H9 (cell line): ENCODE data around the gene RPS15. TPM values are rescaled to one million over a fixed set of nuclear protein-coding genes. Genes with fewer than 3 reads are reported as not detected.

Source experiments
- DNase-seq: peaks from one replicate; pipeline ENCODE4 v3.0.0-alpha.2; 2017
- H2AFZ ChIP-seq: one replicate; pipeline ENCODE4 v1.6.1; 2013; ENCODE audit warnings: mild to moderate bottlenecking, low read length, control low read depth, moderate library complexity
- H2AK5ac ChIP-seq: 2 replicates; pipeline ENCODE4 v1.6.1; 2013; ENCODE audit warnings: low read length, control low read depth, mixed read lengths; ENCODE audit not compliant: insufficient read length
- H2BK120ac ChIP-seq: one replicate; pipeline ENCODE4 v1.6.1; 2013; ENCODE audit warnings: low read depth, mild to moderate bottlenecking, low read length, control low read depth, inconsistent platforms; ENCODE audit not compliant: poor library complexity, severe bottlenecking
- H2BK12ac ChIP-seq: 2 replicates; pipeline ENCODE4 v1.6.1; 2013; ENCODE audit warnings: low read length, control low read depth, mixed read lengths, low read depth; ENCODE audit not compliant: insufficient read length
- H2BK15ac ChIP-seq: 2 replicates; pipeline ENCODE4 v1.6.1; 2013; ENCODE audit warnings: low read depth, low read length, control low read depth
- H2BK20ac ChIP-seq: one replicate; pipeline ENCODE4 v1.6.1; 2013; ENCODE audit warnings: low read depth, mild to moderate bottlenecking, low read length, control low read depth, inconsistent platforms; ENCODE audit not compliant: poor library complexity, severe bottlenecking
- H2BK5ac ChIP-seq: 2 replicates; pipeline ENCODE4 v1.6.1; 2013; ENCODE audit warnings: low read length, control low read depth, mixed read lengths; ENCODE audit not compliant: insufficient read length
- H3K14ac ChIP-seq: 2 replicates; pipeline ENCODE4 v1.6.1; 2013; ENCODE audit warnings: low read length, control low read depth; ENCODE audit not compliant: insufficient read depth
- H3K18ac ChIP-seq: 2 replicates; pipeline ENCODE4 v1.6.1; 2013; ENCODE audit warnings: low read depth, mild to moderate bottlenecking, mixed read lengths, low read length, control low read depth; ENCODE audit not compliant: insufficient read length
- H3K23ac ChIP-seq: 2 replicates; pipeline ENCODE4 v1.6.1; 2013; ENCODE audit warnings: low read length, control low read depth, mixed read lengths, low read depth; ENCODE audit not compliant: insufficient read length
- H3K23me2 ChIP-seq: 2 replicates; pipeline ENCODE4 v1.6.1; 2013; ENCODE audit warnings: low read depth, mild to moderate bottlenecking, mixed read lengths, low read length, control low read depth; ENCODE audit not compliant: insufficient read length, poor library complexity, severe bottlenecking
- H3K27ac ChIP-seq: 2 replicates; pipeline ENCODE4 v1.5.1; 2013; ENCODE audit warnings: low read length, control low read depth, mixed read lengths, low read depth; ENCODE audit not compliant: insufficient read length
- H3K27me3 ChIP-seq: 2 replicates; pipeline ENCODE4 v1.6.1; 2013; ENCODE audit warnings: low read length, control low read depth, inconsistent platforms; ENCODE audit not compliant: insufficient read depth
- H3K4ac ChIP-seq: 2 replicates; pipeline ENCODE4 v1.6.1; 2013; ENCODE audit warnings: low read depth, mild to moderate bottlenecking, control low read depth, inconsistent platforms, low read length, moderate library complexity
- H3K4me1 ChIP-seq: 2 replicates; pipeline ENCODE4 v1.6.1; 2013; ENCODE audit warnings: low read length, control low read depth, inconsistent platforms; ENCODE audit not compliant: insufficient read depth
- H3K4me2 ChIP-seq: 2 replicates; pipeline ENCODE4 v1.6.1; 2013; ENCODE audit warnings: low read length, control low read depth, mixed read lengths; ENCODE audit not compliant: insufficient read length, insufficient read depth
- H3K56ac ChIP-seq: 2 replicates; pipeline ENCODE4 v1.6.1; 2013; ENCODE audit warnings: low read depth, mild to moderate bottlenecking, mixed read lengths, low read length, control low read depth; ENCODE audit not compliant: insufficient read length
- H3K79me1 ChIP-seq: 2 replicates; pipeline ENCODE4 v1.6.1; 2013; ENCODE audit warnings: low read depth, mild to moderate bottlenecking, moderate library complexity, low read length, control low read depth, inconsistent platforms; ENCODE audit not compliant: insufficient read depth, poor library complexity, severe bottlenecking
- H3K79me2 ChIP-seq: 2 replicates; pipeline ENCODE4 v1.6.1; 2013; ENCODE audit warnings: low read length, control low read depth, inconsistent platforms; ENCODE audit not compliant: insufficient read depth
- H3K9ac ChIP-seq: 2 replicates; pipeline ENCODE4 v1.6.1; 2013; ENCODE audit warnings: low read length, control low read depth, mixed read lengths; ENCODE audit not compliant: insufficient read length; ENCODE audit errors: extremely low read depth
- H3K9me3 ChIP-seq: one replicate; pipeline ENCODE4 v1.6.1; 2013; ENCODE audit warnings: low read depth, low read length, inconsistent platforms; ENCODE audit not compliant: control insufficient read depth
- H3T11ph ChIP-seq: one replicate; pipeline ENCODE4 v1.6.1; 2013; ENCODE audit warnings: mild to moderate bottlenecking, low read length, control low read depth, inconsistent platforms
- H4K20me1 ChIP-seq: one replicate; pipeline ENCODE4 v1.6.1; 2013; ENCODE audit not compliant: control insufficient read depth, insufficient read length, insufficient read depth
- H4K5ac ChIP-seq: 2 replicates; pipeline ENCODE4 v1.6.1; 2013; ENCODE audit warnings: low read depth, mild to moderate bottlenecking, mixed read lengths, low read length, control low read depth; ENCODE audit not compliant: insufficient read length
- H4K8ac ChIP-seq: replicated peaks from 2 replicates; pipeline ENCODE4 v1.6.1; 2013; ENCODE audit warnings: low read length, control low read depth, mixed read lengths, low read depth; ENCODE audit not compliant: insufficient read length
- H4K91ac ChIP-seq: 2 replicates; pipeline ENCODE4 v1.6.1; 2013; ENCODE audit warnings: low read depth, mild to moderate bottlenecking, moderate library complexity, mixed read lengths, low read length, control low read depth; ENCODE audit not compliant: insufficient read length
- H3K27ac Mint-ChIP-seq, 3 experiments: 2 replicates in 2 of 3; 3 replicates in 1 of 3; pipeline ENCODE4 v1.8.0; 2020 to 2021; ENCODE audit warnings: mixed read lengths in 3 of 3, mild to moderate bottlenecking in 1 of 3, moderate library complexity in 1 of 3
- H3K27me3 Mint-ChIP-seq: 2 replicates; pipeline ENCODE4 v1.8.0; 2021; ENCODE audit warnings: low read depth, mild to moderate bottlenecking, moderate library complexity, mixed read lengths
- H3K36me3 Mint-ChIP-seq, 3 experiments: 2 replicates in 2 of 3; 3 replicates in 1 of 3; pipeline ENCODE4 v1.8.0; 2020 to 2021; ENCODE audit warnings: low read depth in 3 of 3, mixed read lengths in 3 of 3; ENCODE audit not compliant: insufficient read depth in 1 of 3
- H3K4me1 Mint-ChIP-seq, 2 experiments: 2 replicates each; pipeline ENCODE4 v1.8.0; 2020; ENCODE audit warnings: mixed read lengths in 2 of 2
- H3K4me3 Mint-ChIP-seq, 2 experiments: 2 replicates in 1 of 2; 3 replicates in 1 of 2; pipeline ENCODE4 v1.8.0; 2020 to 2021; ENCODE audit warnings: mild to moderate bottlenecking in 2 of 2, mixed read lengths in 2 of 2, moderate library complexity in 1 of 2
- H3K9me3 Mint-ChIP-seq, 2 experiments: 2 replicates in 1 of 2; 3 replicates in 1 of 2; pipeline ENCODE4 v1.8.0; 2020; ENCODE audit warnings: mild to moderate bottlenecking in 2 of 2, mixed read lengths in 2 of 2, moderate library complexity in 1 of 2
- CTCF ChIP-seq: fragments of 200-600 bp; sonication (generic); conservative IDR thresholded peaks from 3 replicates; pipeline ENCODE4 v1.8.0; 2021; ENCODE audit warnings: antibody characterized with exemption, mild to moderate bottlenecking
- WGBS: extraction: QIAGEN DNeasy Blood & Tissue Kit; methylation state at CpG from one replicate; pipeline ENCODE4 v1.1.7; 2013; ENCODE audit warnings: missing lambda C conversion rate, low lambda C conversion rate, mixed read lengths; ENCODE audit not compliant: insufficient read length; ENCODE audit errors: extremely low coverage; 5-methylcytosine and 5-hydroxymethylcytosine counted together
- total RNA-seq: library from RNA; stranded (reverse); gene quantifications from 2 replicates; pipeline ENCODE4 v1.2.1, GENCODE V29; 2021

Gene RPS15
- total RNA-seq, 1 experiment from 2014 or later: 1,628 TPM

DNA sequence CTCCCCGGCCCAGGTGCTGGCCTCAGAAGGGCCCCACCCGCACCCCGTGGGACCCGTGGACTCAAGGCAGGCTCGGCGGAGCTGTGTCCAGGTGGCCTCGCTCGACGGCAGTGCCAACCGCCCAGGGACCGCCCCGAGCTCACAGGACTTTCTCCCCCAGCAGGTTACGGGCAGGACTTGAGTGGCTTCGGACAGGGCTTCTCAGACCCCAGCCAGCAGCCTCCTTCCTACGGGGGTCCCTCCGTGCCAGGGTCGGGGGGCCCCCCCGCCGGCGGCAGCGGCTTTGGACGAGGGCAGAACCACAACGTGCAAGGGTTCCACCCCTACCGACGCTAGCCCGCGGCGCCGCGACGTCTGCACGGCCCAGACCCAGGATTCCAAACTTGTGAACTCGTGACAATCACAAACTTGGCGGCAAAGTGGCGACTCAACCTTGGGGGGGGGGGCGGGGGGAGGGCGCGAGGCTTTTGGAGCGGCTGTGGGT lies 3.6 kb upstream of the RPS15 start:
- peaks cover 19 to 57% (median 42%) of the 10 kb centered on the region in 3 experiments; a peak in 6 of 7 replicates for H3K36me3 Mint-ChIP-seq

More for the DNA sequence above, 3.6 kb upstream of the RPS15 start:
- H2AK5ac ChIP-seq: no peak overlapping the region
- H3K23ac ChIP-seq: no peak overlapping the region
- no CpG with 5 or more reads among the region's 39 CpGs for WGBS
- H2BK12ac ChIP-seq: no peak overlapping the region
- H3K9me3 ChIP-seq: no peaks in the 10 kb centered on the region
- no peak overlapping the region for H3K56ac ChIP-seq
- H3K9ac ChIP-seq: no peak overlapping the region
- H3K4me1 ChIP-seq: no peaks in the 10 kb centered on the region
- Mint-ChIP-seq H3K27me3 (no peaks in the 10 kb centered on the region; the same call in 1 of the 2 replicates), H3K27ac (no peak overlapping the region), H3K4me3 (no peak overlapping the region), H3K9me3 (no peaks in the 10 kb centered on the region), H3K4me1 (peaks cover 0 to 7% of the 10 kb centered on the region in 2 experiments)
- H4K8ac ChIP-seq: no peak overlapping the region
- no peak overlapping the region for H2BK15ac ChIP-seq
- H3K14ac ChIP-seq: no peak overlapping the region
- H3K4me2 ChIP-seq: no peak overlapping the region
- H4K5ac ChIP-seq: no peak overlapping the region
- H2AFZ ChIP-seq: no peak overlapping the region
- peaks cover 11% of the 10 kb centered on the region; the same call in 1 of the 2 replicates for H3K79me2 ChIP-seq
- H3K27ac ChIP-seq: no peak overlapping the region
- peaks cover 5% of the 10 kb centered on the region for H3K23me2 ChIP-seq
- H3K18ac ChIP-seq: no peak overlapping the region
- no peak overlapping the region for H4K91ac ChIP-seq
- peaks cover 4% of the 10 kb centered on the region for H3K79me1 ChIP-seq
- H2BK20ac ChIP-seq: no peak overlapping the region
- no peaks in the 10 kb centered on the region for H4K20me1 ChIP-seq
- H2BK120ac ChIP-seq: no peak overlapping the region
- no peak overlapping the region for H3K4ac ChIP-seq
- no peak for TF ChIP-seq CTCF
- DNase-seq: no peak
- no peak overlapping the region for H2BK5ac ChIP-seq
- no peaks in the 10 kb centered on the region for H3K27me3 ChIP-seq
- no peak overlapping the region for H3T11ph ChIP-seq
